Stimulated activated CD8-positive, alpha-beta memory T cell treated with anti-CD3 and anti-CD28 coated beads, Interleukin-15, amount 100 ng/mL, for 4 hours (primary cell): ENCODE results near the gene AQP4.

Experiments used
- DNase-seq, 2 donors: peaks; one replicate each; pipeline ENCODE4 v3.0.0-alpha.2; 2020; ENCODE audit warnings: low read depth in 2 of 2

AQP4 gene, protein sequence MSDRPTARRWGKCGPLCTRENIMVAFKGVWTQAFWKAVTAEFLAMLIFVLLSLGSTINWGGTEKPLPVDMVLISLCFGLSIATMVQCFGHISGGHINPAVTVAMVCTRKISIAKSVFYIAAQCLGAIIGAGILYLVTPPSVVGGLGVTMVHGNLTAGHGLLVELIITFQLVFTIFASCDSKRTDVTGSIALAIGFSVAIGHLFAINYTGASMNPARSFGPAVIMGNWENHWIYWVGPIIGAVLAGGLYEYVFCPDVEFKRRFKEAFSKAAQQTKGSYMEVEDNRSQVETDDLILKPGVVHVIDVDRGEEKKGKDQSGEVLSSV

DNA sequence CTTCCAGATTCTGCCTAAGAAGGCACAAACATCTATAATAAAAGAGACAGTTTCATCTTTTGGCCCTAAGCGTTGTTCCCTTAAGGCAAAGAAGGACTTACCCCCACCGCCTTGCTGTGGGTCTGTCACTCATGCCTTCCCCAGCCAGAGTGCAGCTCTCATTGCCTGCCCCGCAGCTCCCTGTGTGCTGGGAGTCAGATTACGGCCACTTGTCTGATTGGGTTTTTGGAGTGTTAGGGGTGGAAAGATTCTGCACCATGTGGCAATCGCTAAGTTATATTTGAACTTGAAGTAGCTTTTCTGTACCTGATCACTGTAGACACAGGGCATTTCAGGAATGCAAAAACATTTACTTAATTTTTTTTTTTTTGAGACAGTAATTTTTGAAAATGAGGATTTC lies at the start of gene AQP4:
Gene AQP4, minus strand, starts transcription at position 151 of the 400 bp plus-strand sequence. Its CDS starts 18 bp downstream, at position 133.
- DNase-seq = no peak

DNA sequence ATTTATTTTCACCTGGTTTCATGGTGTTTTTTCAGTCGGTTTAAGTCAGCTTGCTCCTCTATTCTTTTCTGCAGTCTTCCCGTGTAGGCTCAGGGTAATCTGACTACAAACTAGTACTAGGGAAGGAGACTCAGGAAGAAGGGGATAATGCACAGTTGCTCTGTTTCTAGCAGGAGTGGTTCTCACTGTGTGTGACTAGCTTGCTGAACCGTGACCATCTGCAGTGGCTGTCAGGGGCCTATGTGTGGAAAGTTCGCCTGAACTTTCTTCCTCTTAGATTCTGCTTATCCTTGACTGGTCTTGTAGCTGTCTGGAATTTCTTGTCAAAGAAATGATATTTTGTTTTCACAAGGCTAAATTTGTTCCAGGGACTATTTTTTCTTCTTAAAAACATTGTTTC lies 46.3 kb upstream of the AQP4 start:
- no peak for DNase-seq

DNA sequence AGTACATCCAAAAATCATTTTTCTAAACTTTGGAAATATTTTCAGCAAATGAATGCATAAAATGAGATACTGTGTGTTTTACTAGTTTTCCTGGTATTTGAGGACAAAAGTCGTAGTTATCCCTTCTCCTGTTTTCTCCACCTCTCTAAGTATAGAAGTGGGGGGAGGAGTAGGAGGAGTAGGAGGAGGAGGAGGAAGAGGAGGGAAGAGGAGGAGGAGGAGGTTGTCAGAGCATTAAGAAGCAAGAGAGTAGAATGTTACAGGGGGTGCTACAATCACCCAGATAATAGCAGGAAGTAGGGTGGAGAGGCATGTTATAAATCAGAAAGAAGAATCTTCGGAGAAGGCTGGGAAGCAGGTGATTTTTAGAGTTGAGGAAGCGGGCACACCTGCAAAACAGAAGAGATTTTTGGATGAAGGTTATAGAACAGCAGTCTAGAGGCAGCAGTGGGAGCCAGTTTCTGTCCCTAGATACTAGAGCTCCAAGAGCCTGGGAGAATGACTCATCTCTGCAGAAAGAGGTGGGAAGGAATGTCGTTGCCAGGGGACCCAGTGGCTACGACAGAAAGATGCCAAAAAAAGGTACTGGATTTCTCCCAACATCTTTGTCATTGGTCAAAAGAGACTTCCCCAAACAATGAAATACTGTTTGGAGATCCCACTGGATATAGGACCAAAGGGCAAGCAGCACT lies 44.2 kb upstream of the AQP4 start:
- DNase-seq = no peak

DNA sequence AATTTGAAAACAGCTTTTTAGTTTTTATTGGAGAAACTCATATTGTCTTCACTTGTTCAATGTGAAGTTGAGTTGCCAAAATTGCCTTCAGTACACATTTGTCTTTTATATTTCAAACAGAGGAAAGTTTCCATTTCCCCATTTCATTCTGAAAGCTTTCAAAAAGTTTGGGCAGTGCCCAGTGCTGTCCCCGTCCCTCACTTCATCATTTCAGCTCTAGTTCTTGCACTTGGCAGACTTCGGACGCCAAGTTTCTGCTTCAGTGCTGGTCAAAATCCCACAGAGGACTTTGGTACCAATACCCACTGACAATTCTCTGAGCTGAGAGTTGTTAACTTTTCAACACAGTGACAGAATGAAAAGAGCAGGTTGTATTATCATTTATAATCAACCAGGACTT lies 43.4 kb upstream of the AQP4 start:
- DNase-seq = no peak

DNA sequence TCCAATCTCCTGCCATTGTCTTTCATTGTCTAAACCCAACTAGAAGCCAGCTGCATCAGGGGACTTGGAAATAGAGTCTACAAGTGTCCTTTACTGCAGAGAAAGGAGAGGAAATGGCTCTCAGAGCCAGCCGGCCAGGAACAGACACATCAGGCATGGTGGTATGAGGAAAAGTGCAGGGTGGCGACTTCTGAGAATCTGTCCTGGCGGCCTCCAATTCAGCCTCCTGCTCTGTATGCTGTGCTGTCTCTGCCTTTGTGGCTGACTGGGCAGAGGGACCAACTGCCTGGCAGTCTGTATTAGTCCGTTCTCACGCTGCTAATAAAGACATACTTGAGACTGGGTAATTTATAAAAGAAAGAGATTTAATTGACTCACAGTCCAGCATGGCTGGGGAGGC lies 36.8 kb upstream of the AQP4 start:
- DNase-seq = no peak

DNA sequence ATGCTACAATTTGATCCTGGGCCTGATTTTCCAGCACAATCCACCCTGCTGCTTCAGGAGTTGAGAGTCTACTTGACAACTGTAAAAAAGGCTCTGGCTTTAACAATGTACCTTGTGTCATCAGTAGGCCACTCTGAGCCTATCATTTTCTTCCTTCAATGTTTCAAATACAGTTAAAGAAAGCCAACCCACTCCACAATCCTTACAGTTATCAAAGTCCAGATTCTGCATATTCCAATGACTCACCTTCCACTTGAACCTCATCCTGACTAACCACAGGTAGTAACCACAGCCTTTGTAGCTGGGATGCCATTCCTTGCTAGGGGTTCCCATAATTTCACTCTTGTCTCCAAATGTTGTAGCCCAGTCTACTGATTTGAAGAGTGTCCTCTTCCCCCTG lies 35.5 kb upstream of the AQP4 start:
- no peak for DNase-seq

DNA sequence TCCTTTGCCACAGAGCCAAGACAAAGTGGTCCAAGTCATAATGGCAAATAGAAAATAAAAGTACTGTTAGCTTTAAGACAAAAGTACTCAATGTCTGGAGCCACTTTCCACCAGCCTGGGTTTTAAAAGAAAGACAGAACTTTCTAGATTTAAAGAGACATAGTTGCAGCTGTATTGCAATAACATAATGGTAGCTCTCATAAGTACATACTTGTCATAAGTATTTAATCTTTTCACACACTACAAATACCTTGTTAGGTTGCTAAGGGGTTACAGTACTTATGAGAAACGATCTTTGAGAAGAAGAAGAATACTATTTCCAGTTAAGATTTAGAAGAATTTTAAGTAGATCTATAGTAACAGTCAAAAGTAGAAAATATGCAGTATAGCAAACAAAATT lies 28.9 kb upstream of the AQP4 start:
- DNase-seq = no peak

DNA sequence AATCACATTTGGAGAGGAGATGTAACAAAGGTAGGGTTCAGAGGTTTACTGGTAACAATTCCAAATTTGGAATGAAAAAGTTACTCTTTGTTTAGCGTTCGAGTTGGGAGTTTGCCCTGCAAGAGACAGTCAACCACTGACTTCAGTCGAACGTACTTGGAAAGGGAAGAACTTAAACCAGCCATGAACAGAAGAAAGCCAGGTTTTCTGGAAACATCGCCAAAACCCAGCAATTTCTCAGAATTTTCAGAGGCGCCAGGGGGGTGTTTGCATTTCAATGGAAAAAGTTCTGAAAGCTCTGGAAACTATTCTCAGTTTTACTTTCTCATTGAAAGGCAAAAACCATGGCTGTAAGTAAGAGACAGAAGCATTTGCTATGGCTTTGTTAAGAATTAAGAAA lies 28.5 kb upstream of the AQP4 start:
- no peak for DNase-seq

DNA sequence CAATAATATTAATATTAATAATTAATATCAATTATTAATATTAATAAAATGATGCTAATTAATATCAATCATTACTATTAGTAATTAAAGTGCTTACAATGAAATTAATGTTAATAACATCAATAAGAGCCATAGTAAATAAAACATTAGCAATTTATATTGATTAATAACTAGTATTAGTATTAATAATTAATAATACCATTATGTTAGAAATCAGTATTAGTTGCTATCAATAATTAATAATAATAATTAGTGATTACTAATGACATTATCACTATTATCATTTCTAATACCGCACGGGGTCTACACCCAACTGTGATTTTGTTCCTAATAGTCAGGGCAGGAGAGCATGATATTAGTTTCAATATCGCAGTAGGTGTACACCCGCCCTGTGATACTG lies 22.8 kb upstream of the AQP4 start:
- DNase-seq = no peak

DNA sequence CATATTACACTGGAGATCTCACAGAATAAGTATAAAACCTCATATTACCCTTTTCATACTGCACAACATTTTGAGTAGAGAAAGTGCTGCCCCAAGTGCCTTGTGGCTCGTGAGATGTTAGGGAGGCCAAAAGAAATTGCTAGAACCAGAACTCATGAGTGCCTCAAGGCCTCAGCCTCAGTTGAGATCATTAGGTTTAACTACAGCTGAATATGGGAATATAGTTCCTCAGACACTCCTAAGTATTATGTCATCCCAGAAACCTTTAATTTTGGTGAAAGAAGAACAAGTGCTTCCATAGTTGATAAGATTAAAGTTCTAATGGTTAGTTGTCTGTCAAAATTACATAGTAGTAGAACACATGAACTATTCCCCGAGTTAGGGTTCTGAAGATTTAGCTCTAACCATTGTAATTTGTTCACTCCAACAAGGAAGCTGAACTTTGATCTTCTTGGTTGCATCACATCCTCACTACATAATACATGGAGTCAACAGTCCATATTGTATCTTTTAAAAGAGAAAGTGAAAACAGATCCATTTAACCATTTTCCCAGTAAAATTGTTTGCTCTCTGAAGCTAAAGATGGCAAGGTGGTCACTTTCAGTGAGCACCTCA lies 9.6 kb upstream of the AQP4 start:
- no peak for DNase-seq

DNA sequence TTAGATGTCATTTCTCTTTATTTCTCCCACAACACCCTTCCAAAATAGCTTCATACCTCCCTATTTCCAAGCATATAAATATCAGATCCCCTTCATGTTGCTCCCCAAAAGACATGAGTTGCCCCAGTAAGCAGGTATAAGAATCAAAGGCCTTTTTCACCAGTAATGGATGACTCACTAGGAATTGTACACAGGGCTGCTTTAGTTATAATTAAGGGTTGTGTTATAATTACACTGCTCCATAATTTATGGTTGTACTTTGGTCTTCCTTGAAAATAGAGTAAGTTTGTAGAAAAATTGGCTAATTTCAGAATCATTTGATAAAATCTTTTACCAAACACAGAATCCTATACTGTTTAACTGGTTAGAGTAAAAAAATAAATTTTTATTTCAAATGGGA lies 8.8 kb upstream of the AQP4 start:
- DNase-seq = no peak

DNA sequence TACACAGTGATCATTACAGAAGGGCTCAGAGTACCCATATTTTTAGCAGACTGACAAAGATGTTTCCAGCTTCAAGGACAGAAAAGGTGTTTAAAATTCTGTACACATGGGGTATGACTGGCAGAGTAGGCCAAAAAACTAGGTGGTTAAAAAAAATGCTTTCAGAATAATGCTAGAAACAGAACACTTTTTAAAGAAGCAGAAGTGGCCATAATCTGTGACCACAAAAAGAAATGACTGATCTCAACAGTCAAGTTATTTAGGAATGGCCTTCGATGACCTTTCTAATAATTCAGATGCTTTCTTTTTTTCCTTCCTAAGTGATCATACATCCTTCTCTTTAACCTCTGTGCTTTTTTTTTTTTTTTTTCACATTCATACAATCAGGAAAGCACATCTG lies 4.1 kb upstream of the AQP4 start:
- DNase-seq = no peak

DNA sequence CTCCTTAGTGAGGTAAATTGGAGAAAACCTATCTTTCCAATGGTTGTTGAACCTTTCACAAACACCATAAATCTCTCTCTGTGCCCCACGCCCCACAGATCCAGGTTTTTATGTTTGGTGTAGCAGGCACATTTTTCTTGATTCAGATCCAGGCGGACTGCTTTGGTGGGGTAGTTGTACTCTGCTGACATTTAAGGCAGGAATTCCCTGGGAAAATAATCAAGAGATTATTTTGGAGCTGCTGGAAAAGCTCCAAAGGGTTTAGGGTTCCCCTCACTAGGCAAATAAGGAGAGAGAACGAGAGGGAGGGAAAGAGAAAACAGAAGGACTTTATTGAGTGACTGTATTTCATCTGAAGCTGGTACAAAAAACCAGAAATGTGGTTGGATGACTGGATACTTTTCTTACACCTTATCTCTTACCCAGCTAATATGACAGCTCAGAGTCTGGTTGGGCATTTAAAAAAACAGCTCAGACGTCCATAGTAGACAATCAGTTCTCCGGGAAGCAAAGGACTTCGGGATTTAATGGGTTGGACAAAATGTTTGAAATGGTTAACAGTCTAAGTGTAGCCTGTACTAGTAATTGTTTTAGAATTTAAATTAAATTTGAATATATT lies 3.6 kb upstream of the AQP4 start:
- DNase-seq = no peak

DNA sequence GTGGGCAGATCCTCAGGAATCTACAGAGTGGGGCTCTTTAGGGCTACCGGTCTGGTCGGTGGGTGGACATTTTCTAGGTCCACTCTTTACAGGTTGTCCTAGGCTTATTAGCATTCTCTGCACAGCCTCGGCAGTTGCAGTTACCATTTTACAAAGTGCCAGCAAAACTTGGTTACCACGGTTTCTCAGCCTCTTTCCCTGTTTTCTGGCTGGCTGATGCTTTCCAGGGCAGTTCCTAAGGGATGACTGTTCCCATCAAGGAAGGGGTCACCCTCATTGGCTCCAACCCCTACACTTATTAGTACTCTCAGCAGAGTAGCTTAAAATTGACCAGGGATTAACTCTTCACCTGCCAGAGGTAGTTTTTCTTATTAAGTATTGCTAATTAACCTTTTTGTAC lies 2.0 kb upstream of the AQP4 start:
- DNase-seq = no peak

DNA sequence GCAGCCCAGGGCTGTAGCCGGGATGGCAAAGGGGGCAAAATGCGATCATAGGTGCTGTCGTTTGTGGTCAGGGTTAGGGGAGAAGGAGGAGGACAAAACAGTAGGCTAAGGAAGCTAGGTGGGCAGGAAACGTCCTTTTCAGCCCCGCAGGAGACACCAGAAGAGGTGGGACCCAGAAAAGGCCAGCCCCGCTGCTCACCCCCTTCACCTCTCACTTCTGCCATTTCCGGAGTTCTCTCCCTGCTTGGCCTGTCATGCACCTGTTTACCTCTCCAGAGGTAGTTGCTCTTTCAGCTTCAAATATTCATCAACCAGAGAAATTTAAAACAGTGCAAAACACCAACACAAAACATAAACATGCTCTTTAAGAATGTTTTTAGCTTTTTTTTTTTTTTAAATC lies 849 bp downstream of the AQP4 start:
- DNase-seq = no peak

DNA sequence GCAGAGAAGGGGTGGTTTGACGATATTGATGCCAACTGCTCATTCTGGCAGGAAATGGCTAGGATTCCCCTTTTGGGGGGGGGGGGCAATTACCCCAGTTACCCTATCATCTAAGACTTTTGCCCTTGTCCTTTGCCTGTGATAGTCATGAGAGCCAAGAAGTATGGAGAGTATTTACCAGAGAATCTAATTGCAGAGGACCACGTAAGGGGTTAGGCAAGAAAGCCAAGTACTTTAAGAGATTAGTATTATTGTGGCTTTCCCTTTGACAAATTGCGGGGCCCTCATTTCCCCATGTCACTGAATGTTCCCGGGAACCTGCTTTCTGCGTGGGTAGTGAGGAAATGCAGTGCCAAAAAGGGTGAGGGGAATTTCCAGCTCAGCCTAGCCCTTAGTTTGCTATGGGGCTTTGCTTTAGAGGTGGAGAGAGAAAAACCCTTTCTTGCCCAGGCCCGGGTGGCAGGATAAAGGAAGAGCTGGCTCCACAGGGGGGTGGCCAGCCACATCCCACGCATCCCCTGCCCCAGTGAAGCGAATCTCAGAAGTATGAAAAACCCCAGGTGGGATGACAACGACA lies 1.5 kb downstream of the AQP4 start:
- no peak for DNase-seq

DNA sequence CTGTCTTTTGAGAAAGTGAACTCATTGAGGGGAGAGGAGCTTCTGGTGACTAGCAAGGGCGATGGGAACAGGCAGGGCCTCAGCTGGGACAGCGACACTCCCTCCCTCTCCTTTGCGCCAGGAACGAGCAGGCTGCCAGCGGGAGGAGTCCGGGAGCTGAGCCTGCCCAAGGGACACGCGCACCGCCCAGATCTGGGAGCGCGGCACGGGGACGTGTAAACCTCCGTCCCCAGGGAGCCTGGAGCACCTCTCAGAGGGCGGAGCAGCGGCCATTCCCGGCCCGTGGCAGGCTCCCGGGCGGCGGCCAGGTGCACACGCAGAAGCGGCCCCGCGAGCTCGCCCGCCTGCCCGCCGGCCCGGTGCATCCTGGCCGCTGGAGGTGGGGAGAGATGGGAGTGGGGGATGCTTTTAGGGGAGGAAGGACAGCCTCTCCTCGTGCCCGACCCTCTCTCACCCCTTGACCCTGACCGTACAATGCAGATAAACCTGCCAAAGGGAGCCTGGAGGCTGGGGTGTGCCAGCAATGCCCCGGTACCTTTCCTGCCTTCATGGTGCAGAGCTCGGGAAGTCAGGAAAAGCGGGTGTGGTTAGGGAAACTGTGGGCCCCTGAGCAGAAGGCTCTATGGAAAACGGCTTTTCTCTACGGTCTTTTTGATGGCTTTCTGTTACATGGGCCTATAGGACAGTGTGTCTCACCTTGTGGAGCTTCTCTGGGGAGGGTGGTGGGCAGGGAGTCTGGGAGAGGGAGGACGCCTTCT lies 2.2 kb downstream of the AQP4 start:
- no peak for DNase-seq

DNA sequence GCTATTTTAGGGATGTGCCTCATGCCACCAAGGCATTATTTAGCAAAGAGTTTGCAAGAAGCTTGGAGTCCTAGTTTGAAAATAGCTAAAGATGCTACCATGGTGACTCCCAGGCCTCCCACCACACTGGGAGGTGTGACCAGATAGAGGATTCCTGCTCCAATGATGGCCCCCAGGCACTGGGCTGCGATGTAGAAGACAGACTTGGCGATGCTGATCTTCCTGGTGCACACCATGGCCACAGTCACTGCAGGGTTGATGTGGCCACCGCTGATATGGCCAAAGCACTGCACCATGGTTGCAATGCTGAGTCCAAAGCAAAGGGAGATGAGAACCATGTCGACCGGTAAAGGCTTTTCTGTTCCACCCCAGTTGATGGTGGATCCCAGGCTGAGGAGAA lies 3.4 kb downstream of the AQP4 start:
- no peak for DNase-seq

DNA sequence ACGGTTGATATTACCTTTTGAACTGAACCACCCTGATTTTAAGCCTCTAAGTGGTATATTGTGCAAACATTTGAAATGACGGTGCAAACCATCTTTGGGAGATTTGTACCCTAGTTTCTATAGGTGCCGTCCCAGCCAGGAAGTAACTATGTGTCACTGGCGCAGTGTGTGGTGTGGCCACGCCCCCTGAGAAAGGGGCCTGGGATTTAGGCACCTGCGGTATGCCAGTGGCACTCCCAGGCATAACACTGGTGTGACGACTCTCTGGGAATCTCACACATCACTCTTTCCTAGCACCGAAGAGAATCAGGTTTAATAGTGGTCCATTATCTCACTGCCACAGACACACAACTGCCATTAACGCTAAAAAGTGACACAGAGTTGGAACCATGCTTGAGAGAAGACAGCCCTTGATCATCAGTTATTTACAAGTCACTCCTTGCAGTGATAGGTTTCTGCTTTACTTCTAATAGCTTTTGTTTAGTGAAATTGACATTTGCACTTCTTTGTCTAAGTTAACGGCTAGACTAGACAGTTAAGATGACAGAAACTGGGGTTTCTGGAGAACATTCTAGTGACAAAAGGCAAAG lies 11.1 kb downstream of the AQP4 start:
- no peak for DNase-seq

DNA sequence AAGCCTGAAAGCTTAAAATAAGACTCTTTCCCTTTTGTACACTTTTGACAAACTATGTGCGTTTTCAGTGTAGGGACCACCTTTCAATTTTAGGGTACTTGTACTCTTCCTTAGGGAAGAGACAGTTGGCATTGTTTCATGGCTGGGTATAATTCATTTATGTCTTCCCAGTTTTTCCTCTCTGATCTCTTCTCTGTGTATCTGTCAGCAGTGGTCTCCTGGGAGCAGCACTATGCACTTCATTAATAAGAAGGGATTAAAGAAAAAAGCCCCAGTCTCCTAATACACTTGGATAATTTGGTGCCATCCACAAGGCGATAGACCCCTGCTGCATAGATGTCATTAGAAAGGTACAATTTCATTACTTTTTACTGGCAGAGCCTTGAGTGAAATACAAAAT lies 12.1 kb downstream of the AQP4 start:
- no peak for DNase-seq

DNA sequence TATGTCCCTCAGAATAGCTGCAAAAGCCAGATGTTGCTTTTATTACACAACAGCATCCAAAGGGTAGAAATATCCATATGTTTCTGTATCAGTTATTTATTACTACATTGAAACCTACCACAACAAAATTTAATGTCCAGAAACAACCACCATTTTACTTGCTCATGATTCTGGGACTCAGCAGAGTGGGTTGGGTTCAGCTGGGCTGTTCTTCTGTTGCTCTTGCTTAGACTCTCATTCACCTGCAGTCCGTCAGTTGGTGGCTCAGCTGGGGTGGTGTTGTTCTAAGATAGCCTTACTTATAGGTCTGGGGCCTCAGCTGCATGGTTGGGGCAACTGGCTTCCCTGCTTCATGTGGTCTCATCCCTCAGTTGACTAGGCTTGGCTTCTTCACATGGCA lies 21.7 kb downstream of the AQP4 start:
- no peak for DNase-seq
